Adrenal gland (tissue), 12 donors: ENCODE results near the gene DPP10. TPM values are rescaled to one million over a fixed set of nuclear protein-coding genes. Genes with fewer than 3 reads are reported as not detected.

Experiments
- DNase-seq, 7 donors: peaks; one replicate each; pipeline ENCODE4 v3.0.0-alpha.2; 2019 to 2020
- H3K27ac ChIP-seq, 5 donors: fragments of 200-600 bp; sonication (generic) in 4 of 5; 1 replicate in 3 of 5; 2 replicates in 2 of 5; pipeline versions ENCODE4 v1.5.1 to v1.8.0; 2016 to 2020; ENCODE audit warnings: mild to moderate bottlenecking in 1 of 5
- H3K27me3 ChIP-seq: fragments of 200-600 bp; 2 replicates; pipeline ENCODE4 v1.8.0; 2021
- H3K36me3 ChIP-seq, 2 donors: fragments of 200-600 bp; replicated peaks in 1 of 2; 1 replicate in 1 of 2; 2 replicates in 1 of 2; pipeline versions ENCODE4 v1.5.1 to v1.8.0; 2018 to 2022
- H3K4me1 ChIP-seq, 2 donors: fragments of 200-600 bp; replicated peaks in 1 of 2; 1 replicate in 1 of 2; 2 replicates in 1 of 2; pipeline versions ENCODE4 v1.5.1 to v1.8.0; 2018 to 2021
- H3K4me3 ChIP-seq, 4 donors: fragments of 200-600 bp; sonication (generic) in 3 of 4; one replicate each; pipeline ENCODE4 v1.5.1; 2016 to 2018
- H3K9me3 ChIP-seq, 3 donors: fragments of 200-600 bp; sonication (generic) in 1 of 3; replicated peaks in 1 of 3; 1 replicate in 2 of 3; 2 replicates in 1 of 3; pipeline versions ENCODE4 v1.5.1 to v1.8.0; 2016 to 2021
- CTCF ChIP-seq, 6 experiments: fragments of 450-650 bp in 4 of 6; fragments of 200-600 bp in 2 of 6; sonication (generic) in 1 of 6; IDR thresholded peaks; 1 replicate in 5 of 6; 2 replicates in 1 of 6; pipeline versions ENCODE4 v1.5.1 to v1.8.0; 2016 to 2021; ENCODE audit warnings: antibody characterized with exemption in 6 of 6, mild to moderate bottlenecking in 2 of 6, moderate library complexity in 1 of 6
- POLR2A ChIP-seq, 2 donors: fragments of 450-650 bp; IDR thresholded peaks; one replicate each; pipeline ENCODE4 v1.6.1; 2017; ENCODE audit warnings: antibody characterized with exemption in 2 of 2, mild to moderate bottlenecking in 2 of 2, moderate library complexity in 1 of 2
- WGBS, 4 donors: extraction: QIAGEN DNeasy Blood & Tissue Kit in 2 of 4; methylation state at CpG; one replicate each; pipeline versions ENCODE4 v1.1.5 to v1.1.7; 2013 to 2017; 5-methylcytosine and 5-hydroxymethylcytosine counted together
- intact Hi-C, 2 donors: fragments of 100-400 bp; cut with DNase I; formaldehyde crosslinking; loops; one replicate each; pipeline versions ENCODE4 v1.14.1 to v1.15.0; 2022 to 2023
- polyA plus RNA-seq, 3 donors: library from polyadenylated mRNA; stranded (reverse); fragments of 200-250 nt in 2 of 3; fragments of 350-450 nt in 1 of 3; fragmentation: Illumina TruSeq in 1 of 3; extraction: RNeasy Lipid Tissue Mini Kit (QIAGEN cat#74804) in 1 of 3; gene quantifications; one replicate each; pipeline ENCODE4 v1.2.3, GENCODE V29; 2013 to 2014
- total RNA-seq, 9 donors: library from RNA; depleted of rRNA in 4 of 9; stranded (reverse); fragments of >200 nt in 4 of 9; fragments of 120-200 nt in 1 of 9; fragmentation: NEBNext Ultra II Directional in 1 of 9; extraction: Animal tissue kit (Norgen Biotek cat#: 25700) in 1 of 9; gene quantifications; one replicate each; pipeline versions ENCODE4 v1.1.0 to v1.2.4, GENCODE V29; 2013 to 2023
- donor health status: healthy with polysubstance abuse.
- donor health status: Bipolar disorder and iron deficiency.
- donor health status: DM: yes; HTN: yes; CAD: no.
- donor health status: DM: no; HTN: no; CAD: no.
- donor health status: DM: no; HTN: no; CAD: no.
- donor health status: DM: yes; HTN: yes; CAD: no.

DPP10 gene
- total and polyA plus RNA-seq, 12 donors = 5.2 to 257 (median 32.0) TPM

- 88 to 94% (median 91%) methylated on average over 4 of the region's 4 CpGs for WGBS, 4 donors
- TF ChIP-seq POLR2A (IDR thresholded peaks at IDR 0.05) = no peak
- TF ChIP-seq CTCF (IDR thresholded peaks at IDR 0.05) = no peak
- no peaks in the 10 kb centered on the region for H3K27me3 ChIP-seq
Measured at GRCh38 chr2:115739574-115739973, 1297.1 kb downstream of the DPP10 start.

GRCh38 chr2:115746151-115746550, 1303.7 kb downstream of the DPP10 start:
- 68 to 89% (median 80%) methylated on average over 1 of the region's 1 CpG for WGBS, 4 donors
- no peaks in the 10 kb centered on the region for H3K4me1 ChIP-seq
- H3K36me3 ChIP-seq = no peaks in the 10 kb centered on the region
- H3K4me3 ChIP-seq = no peak overlapping the region
- H3K27ac ChIP-seq = no peak overlapping the region
- TF ChIP-seq CTCF (IDR thresholded peaks at IDR 0.05) (no peak), POLR2A (IDR thresholded peaks at IDR 0.05) (no peak)
- DNase-seq = no peak
- no peaks in the 10 kb centered on the region for H3K9me3 ChIP-seq
- intact Hi-C loops = no loop called here
- no peaks in the 10 kb centered on the region for H3K27me3 ChIP-seq

More at GRCh38 chr2:115739574-115739973, 1297.1 kb downstream of the DPP10 start:
- Histone ChIP-seq H3K9me3 (no peaks in the 10 kb centered on the region), H3K36me3 (no peaks in the 10 kb centered on the region), H3K4me1 (no peaks in the 10 kb centered on the region), H3K4me3 (no peak overlapping the region), H3K27ac (no peak overlapping the region)
- intact Hi-C loops = no loop called here
- DNase-seq = no peak

GRCh38 chr2:115757286-115757685, 1314.8 kb downstream of the DPP10 start:
- 80 to 87% (median 86%) methylated on average over 4 of the region's 4 CpGs for WGBS, 4 donors

GRCh38 chr2:115763601-115764000, 1321.2 kb downstream of the DPP10 start:
- Histone ChIP-seq H3K9me3 (no peaks in the 10 kb centered on the region), H3K36me3 (no peaks in the 10 kb centered on the region), H3K4me3 (no peak overlapping the region), H3K27ac (no peak overlapping the region), H3K27me3 (no peaks in the 10 kb centered on the region), H3K4me1 (no peaks in the 10 kb centered on the region)
- WGBS, 4 donors = 74 to 91% (median 89%) methylated on average over 1 of the region's 1 CpG
- no peak for DNase-seq
- TF ChIP-seq CTCF (IDR thresholded peaks at IDR 0.05) = no peak
- no peak for TF ChIP-seq POLR2A (IDR thresholded peaks at IDR 0.05)
- intact Hi-C loops = no loop called here

More at GRCh38 chr2:115757286-115757685, 1314.8 kb downstream of the DPP10 start:
- no peak overlapping the region for H3K4me3 ChIP-seq
- TF ChIP-seq POLR2A (IDR thresholded peaks at IDR 0.05) (no peak), CTCF (IDR thresholded peaks at IDR 0.05) (no peak)
- no peaks in the 10 kb centered on the region for H3K9me3 ChIP-seq
- no peak overlapping the region for H3K27ac ChIP-seq
- no peaks in the 10 kb centered on the region for H3K4me1 ChIP-seq
- intact Hi-C loops = no loop called here
- no peaks in the 10 kb centered on the region for H3K36me3 ChIP-seq
- no peaks in the 10 kb centered on the region for H3K27me3 ChIP-seq
- DNase-seq = no peak
